ENCODE measurements around the gene YAF2.

- TF ChIP-seq CTCF (IDR thresholded peaks at IDR 0.05) (no peak), POLR2A (IDR thresholded peaks at IDR 0.05) (no peak)
Measured at GRCh38 chr12:42237853-42238239, 202 bp downstream of the YAF2 start.

Data from body of pancreas (tissue), 4 donors.